ENCODE data around the gene ZNF420. TPM values are rescaled to one million over a fixed set of nuclear protein-coding genes. Genes with fewer than 3 reads are reported as not detected.
"Not testable (repeated sequence)": the region's sequence is repeated elsewhere in the genome, so short reads cannot be mapped to it uniquely, and the experiment has no call there.

The ZNF420 gene
- total RNA-seq, 1 donor from 2014 or later = 7.1 TPM

- no peak overlapping the region for H3K27ac Mint-ChIP-seq (ENCODE audit: unreplicated experiment)
- TF ChIP-seq CTCF (IDR thresholded peaks at IDR 0.05) = no peak
- H3K27me3 Mint-ChIP-seq (ENCODE audit: low read depth) = no peaks in the 10 kb centered on the region
- H3K9me3 Mint-ChIP-seq (ENCODE audit: low read depth) = peaks cover 32% of the 10 kb centered on the region
- H3K36me3 Mint-ChIP-seq (ENCODE audit: low read depth) = peaks cover 4% of the 10 kb centered on the region
- no peak overlapping the region for H3K4me3 Mint-ChIP-seq (ENCODE audit: unreplicated experiment)
- no peak for DNase-seq (ENCODE audit: low spot score)
- peaks cover 19% of the 10 kb centered on the region for H3K4me1 Mint-ChIP-seq (ENCODE audit: low read depth)
Measured at GRCh38 chr19:37074111-37074510, 4.1 kb upstream of the ZNF420 start.

GRCh38 chr19:37074819-37075362 is 3.3 kb upstream of the ZNF420 start:
- no peaks in the 10 kb centered on the region for H3K27me3 Mint-ChIP-seq (ENCODE audit: low read depth)
- peaks cover 1% of the 10 kb centered on the region for H3K36me3 Mint-ChIP-seq (ENCODE audit: low read depth)
- TF ChIP-seq CTCF (IDR thresholded peaks at IDR 0.05) = no peak
- H3K27ac Mint-ChIP-seq (ENCODE audit: unreplicated experiment) = no peak overlapping the region
- DNase-seq (ENCODE audit: low spot score) = no peak
- H3K4me3 Mint-ChIP-seq (ENCODE audit: unreplicated experiment) = no peak overlapping the region
- H3K9me3 Mint-ChIP-seq (ENCODE audit: low read depth) = peaks cover 26% of the 10 kb centered on the region
- H3K4me1 Mint-ChIP-seq (ENCODE audit: low read depth) = peaks cover 25% of the 10 kb centered on the region

DNA sequence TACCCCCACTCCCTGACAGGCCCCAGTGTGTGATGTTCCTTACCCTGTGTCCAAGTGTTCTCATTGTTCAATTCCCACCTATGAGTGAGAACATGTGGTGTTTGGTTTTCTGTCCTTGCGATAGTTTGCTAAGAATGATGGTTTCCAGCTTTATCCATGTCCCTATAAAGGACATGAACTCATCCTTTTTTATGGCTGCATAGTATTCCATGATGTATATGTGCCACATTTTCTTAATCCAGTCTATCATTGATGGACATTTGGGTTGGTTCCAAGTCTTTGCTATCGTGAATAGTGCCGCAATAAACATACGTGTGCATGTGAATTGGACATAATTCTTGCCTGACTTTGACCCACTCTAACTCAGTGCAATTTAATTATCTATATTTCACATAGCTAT is 1.7 kb upstream of the ZNF420 start:
- not testable (repeated sequence) for H3K27ac Mint-ChIP-seq (ENCODE audit: unreplicated experiment); DNase-seq (ENCODE audit: low spot score); H3K36me3 Mint-ChIP-seq (ENCODE audit: low read depth); H3K27me3 Mint-ChIP-seq (ENCODE audit: low read depth); H3K4me3 Mint-ChIP-seq (ENCODE audit: unreplicated experiment)
- Mint-ChIP-seq H3K4me1 (ENCODE audit: low read depth) (peaks cover 28% of the 10 kb centered on the region), H3K9me3 (ENCODE audit: low read depth) (peaks cover 28% of the 10 kb centered on the region)

GRCh38 chr19:37077501-37077933 is 716 bp upstream of the ZNF420 start:
- peak overlapping the region; percentile 86 for H3K4me3 Mint-ChIP-seq (ENCODE audit: unreplicated experiment)
- H3K27ac Mint-ChIP-seq (ENCODE audit: unreplicated experiment) = peak overlapping the region; percentile 90
- no peaks in the 10 kb centered on the region for H3K27me3 Mint-ChIP-seq (ENCODE audit: low read depth)
- H3K4me1 Mint-ChIP-seq (ENCODE audit: low read depth) = peaks cover 28% of the 10 kb centered on the region
- TF ChIP-seq CTCF (IDR thresholded peaks at IDR 0.05) = no peak
- H3K9me3 Mint-ChIP-seq (ENCODE audit: low read depth) = peaks cover 30% of the 10 kb centered on the region
- peaks cover 14% of the 10 kb centered on the region for H3K36me3 Mint-ChIP-seq (ENCODE audit: low read depth)
- no peak for DNase-seq (ENCODE audit: low spot score)

DNA sequence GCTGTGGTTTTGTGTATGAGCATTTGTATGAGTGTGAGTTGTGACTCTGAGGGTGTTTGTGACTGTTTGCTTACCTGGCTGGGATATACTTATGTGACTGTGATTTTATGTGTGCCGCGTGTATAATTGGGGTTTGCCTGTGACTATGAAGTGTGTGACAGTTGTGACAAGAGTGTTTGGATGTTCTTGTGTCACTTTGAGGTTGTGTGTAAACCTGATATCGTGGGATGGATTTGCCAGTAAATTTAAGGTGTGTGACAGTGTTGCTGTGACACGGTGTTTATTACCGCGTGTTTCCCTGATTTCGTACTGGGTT is 442 bp downstream of the ZNF420 start:
- Mint-ChIP-seq H3K27me3 (ENCODE audit: low read depth) (no peaks in the 10 kb centered on the region), H3K9me3 (ENCODE audit: low read depth) (peaks cover 35% of the 10 kb centered on the region)
- no peak for DNase-seq (ENCODE audit: low spot score)

More for the DNA sequence above, 442 bp downstream of the ZNF420 start:
- no peak for TF ChIP-seq CTCF (IDR thresholded peaks at IDR 0.05)
- peaks cover 20% of the 10 kb centered on the region for H3K36me3 Mint-ChIP-seq (ENCODE audit: low read depth)
- peak overlapping the region; percentile 90 for H3K27ac Mint-ChIP-seq (ENCODE audit: unreplicated experiment)
- H3K4me3 Mint-ChIP-seq (ENCODE audit: unreplicated experiment) = peak overlapping the region; percentile 86
- peaks cover 28% of the 10 kb centered on the region for H3K4me1 Mint-ChIP-seq (ENCODE audit: low read depth)
